NCI-H446 (cell line): ENCODE data around the gene NKX1-1.

Experiments
- DNase-seq, 2 experiments: peaks; one replicate each; lab custom pipeline; 2025; lab: John Stamatoyannopoulos, UW

Gene NKX1-1

DNA sequence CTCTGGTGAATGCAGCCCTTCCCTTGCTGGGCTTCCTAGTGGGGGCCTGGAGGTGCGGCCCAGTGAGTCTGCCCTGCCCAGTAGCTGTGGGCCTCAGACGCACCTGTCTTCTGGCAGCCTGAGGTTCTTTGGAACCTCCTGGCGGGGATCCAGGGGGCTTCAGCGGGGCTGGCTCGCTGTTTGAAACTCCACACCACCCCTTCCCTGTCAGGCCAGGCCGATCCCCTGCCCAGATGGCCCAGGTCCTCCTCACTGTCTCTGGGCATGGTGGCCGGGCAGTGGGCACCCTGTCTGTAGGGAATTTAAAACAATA is 10.7 kb upstream of the NKX1-1 start:
- DNase-seq, result no peak

DNA sequence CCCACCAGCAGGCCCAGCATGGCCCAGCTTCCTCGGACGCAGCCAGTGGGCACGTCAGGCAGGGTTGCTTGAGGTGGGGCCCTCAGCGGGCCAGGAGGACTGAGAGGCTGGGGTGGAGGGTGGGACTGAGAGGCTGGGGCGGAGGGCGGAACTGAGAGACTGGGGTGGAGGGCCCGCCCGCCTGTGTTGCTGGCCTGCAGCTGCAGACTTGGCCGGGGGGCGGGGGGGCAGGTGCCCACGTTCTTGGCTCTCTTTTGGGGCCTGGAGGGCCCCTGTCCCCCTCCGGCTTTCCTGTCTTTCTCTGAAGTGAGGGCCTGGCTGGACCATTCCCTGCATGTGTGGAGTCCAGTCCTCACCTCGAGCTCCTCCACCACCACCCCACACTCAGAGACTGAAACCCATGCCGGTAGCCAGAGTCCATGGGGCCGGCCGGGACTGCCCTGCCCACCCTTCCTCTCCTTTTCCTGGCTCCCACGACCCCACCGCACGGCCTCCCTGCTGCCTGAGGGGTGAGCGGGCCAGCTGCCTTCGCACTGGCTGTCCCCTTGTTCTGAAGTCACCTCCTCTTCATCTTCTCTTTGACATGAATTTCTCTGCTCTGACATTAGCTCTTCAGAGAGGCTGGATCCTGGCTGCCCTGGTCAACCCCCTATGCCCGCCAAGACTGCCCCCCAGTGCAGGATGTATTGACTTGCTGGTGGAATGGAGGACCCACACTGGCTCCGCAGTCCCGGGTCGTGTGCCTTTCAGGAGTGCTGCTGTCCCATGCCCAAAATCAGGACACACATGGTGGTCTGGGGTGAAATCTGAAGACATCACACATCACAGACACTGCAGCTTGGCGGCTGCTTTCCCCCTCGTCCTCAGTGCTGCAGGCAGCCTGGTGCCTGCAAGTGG is 10.1 kb upstream of the NKX1-1 start:
- DNase-seq, result no peak

DNA sequence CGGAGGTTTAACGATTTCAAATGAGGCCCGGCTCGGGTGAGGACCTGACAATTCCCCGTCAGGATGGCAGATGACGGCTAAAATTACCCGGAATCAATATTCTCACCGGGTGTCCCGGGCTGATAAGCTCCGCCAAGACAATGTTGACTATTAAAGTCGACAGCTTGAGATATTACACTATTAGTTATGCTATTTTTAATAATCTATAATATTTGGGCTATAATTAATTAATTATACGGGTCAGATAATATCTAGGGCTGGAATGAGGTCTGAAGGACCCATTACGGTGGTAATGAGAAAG is 9.4 kb upstream of the NKX1-1 start:
- no peak for DNase-seq

DNA sequence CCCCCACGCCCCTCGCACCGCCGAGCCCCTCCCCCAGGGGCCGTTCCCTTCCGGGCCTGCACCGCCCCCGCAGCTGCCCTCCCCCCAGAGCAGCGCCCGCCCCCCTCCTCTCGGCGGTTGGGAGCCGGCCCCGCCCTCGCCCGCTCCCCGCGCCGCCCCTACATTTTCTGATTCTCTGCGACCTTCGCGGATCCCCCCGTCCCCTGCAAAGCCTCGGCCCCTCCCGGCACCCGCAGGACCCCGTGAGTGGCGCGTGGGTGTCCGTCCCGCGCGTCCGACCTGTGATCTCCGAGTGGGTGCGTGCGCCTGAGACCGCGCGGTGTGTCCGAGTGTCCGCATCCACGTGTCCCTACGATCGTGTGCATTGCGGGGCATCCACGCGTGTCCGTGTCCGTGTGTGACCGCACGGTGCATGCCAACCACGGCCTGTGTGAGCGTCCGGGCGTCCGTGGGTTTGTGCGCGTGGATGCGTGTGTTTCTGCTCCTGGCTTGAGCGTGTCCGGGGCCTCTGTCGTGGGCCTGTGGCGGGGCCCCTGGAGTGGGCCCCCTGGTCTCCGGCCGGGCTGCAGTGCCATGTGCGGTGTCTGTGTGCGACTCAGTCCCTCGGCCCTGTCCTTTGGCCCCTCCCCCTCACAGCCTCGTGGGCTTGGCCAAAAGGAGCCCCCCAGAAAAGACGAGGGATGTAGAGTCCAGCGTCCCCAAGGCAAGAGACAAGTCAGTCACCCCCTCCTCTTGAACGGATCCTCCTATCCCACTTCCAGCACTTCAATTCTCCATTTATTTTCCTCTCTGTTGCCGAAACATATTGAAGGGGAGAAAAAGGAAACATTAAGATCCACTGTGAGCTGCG is 8.8 kb upstream of the NKX1-1 start:
- no peak for DNase-seq

DNA sequence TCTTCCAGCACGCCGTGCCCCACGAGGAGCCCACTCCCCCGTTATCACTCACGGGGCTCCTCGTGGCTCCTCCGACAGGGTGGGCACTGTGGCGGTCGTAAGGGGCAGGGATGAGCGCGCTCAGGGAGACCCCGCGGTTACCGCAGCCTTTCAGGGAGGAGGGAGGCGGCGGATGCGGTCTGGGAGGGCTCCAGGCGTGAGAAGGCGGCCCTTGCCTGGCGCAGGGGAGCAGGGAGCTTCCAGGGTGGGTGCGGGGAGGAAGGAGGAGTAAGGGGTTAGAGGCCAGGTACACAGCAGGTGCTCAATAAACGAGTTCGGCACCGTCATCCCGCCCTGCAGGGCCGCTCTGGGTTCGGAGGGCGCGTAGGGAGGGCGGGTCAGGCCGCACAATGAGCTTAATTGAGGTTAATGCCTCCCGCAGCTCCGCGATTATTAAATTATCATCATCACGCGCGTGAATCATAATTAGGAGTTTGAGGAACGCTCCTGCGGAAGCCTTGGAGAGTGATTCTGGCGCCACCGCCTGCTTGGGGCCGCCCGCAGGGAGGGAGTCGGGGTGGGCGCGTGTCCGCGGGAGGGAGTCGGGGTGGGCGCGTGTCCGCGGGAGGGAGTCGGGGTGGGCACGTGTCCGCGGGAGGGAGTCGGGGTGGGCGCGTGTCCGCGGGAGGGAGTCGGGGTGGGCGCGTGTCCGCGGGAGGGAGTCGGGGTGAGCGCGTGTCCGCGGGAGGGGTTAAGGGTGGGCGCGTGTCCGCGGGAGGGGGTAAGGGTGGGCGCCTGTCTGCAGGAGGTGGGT is 7.6 kb upstream of the NKX1-1 start:
- no peak for DNase-seq

DNA sequence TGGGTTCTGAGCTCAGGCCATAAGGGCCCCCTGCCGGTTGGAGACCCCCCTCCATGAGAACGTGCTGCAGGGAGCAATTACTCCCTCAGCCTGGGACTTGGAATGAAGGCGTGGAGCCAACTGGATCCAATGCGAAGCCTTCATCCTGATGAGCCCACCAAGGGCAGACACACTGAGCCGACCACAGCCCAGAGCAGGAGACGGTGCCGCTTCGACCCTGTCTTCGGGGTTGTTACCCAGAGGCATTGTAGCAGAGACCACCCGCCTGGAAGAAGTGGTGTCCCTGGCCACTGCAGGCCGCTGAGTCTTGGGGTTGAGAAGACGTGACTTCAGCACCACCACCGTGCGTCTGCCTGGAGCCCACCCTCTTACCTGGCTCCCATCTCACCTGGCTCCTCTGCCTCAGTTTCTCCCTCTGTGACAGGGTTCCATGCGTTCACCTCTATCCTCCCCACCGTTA is 7.0 kb upstream of the NKX1-1 start:
- DNase-seq, result no peak

DNA sequence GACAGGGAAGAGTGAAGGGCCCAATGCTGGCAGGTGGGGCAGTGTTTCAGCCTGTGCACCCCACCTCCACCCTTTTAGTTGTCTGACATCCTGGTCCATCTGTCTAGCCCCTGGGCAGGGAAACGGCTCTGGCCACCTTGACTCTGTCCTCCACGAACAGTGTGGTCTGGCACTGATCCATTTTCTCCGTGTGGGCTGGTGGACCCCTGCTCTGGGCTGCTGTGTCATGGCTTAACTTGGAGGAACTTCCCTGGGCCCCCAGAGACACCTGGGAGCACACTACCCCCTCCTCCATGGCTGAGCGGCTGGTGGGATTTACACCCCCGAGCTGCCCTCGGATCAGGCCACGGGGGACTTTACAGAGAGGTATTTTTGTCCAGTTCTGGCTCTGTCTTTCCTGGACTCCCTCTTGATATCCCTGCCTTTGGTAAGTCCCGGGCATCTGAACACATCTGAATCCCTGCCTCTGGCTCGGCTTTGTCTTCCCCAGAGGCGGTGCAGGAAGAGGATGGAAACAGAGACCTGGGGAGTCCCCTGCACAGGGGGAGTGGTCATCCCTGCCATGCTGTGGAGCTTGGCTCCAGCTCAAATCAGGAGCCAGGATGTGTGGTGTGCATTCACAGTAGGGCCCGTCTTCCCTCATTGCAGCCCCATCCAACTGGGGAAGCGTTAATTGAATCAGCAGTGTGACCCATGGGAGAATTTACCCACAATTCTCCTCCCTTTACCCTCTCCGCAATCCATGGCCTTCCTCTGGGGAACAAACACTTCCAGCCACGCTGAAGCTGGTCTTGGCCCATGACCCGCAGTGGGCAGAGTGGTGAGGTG is 6.3 kb upstream of the NKX1-1 start:
- DNase-seq, result no peak

DNA sequence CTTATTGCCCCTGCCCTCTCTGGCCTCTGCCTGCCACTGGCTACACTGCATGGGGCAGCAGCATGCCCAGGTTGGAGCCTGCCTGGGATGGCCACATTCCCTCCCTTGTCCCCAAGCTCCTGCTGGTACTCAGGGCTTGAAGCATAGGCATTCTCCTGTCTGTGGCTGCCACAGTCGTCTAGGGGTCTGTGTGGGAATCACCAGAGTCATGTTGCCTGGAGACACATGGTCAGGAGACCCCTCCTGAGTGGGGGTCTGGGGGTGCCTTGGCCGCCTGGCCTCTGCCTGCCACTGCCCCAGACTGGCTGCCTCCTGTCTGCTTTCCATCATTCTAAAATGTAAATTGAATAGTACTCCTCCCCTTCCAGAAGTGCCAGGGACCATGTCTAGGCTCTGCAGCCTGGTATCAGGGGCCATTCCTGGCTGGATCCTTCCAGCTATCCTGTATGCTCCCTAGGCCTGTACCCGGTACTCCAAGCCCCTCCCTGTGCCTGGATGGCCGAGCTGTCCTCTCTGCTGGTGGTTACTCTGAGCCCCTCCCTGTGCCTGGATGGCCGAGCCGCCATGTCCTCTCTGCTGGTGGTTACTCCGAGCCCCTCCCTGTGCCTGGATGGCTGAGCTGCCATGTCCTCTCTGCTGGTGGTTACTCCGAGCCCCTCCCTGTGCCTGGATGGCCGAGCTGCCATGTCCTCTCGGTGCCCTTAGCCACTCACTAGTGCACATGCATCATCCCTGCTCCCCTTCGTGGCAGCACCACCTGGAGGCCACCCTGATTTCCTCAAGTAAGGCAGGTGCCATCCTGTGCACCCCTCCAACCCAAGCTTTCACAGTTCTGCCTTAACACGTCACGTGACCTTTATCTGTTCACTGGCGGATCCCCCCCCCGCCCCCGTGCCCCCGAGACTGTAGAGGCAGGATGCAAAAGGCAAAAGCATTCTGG is 5.5 kb upstream of the NKX1-1 start:
- no peak for DNase-seq

DNA sequence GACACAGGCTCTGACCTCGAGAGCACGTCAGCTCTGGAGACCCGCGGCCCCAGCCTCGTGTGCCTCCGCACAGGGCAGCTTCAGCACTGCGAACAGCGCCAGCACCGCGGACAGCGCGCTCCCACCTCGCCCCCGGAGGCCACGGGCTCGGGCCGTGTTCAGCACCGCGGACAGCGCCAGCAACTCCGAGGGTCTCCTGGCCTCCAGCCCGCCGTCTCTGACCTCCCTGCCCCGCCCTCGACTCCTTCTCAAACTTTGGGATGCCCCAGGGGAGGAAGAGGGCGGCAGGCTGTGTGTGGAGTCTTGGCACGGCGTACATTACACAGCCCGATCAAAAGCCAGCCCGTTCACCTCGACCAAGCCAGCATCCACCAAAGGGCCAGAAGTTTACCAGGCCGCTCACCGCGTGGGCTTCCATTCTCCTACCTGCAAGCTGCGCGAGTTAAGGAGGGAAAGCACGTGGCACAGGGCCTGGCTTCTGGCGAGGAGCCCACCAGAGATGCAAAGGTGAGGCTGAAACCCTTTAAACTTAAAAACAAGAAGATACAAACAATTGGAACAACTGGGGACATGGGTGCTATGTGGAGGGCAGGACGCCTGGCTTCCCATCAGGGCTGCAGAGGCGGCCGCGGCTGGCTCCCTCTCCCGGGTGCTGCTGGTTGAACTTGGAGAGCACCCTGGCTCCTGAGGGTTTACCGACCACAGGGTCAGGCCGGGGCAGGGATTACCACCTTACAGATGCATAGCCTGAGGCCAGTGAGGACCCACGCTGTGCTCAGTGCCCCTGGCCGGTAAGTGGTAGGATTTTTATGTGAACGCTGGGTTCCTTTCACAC is 4.5 kb upstream of the NKX1-1 start:
- DNase-seq, result no peak

DNA sequence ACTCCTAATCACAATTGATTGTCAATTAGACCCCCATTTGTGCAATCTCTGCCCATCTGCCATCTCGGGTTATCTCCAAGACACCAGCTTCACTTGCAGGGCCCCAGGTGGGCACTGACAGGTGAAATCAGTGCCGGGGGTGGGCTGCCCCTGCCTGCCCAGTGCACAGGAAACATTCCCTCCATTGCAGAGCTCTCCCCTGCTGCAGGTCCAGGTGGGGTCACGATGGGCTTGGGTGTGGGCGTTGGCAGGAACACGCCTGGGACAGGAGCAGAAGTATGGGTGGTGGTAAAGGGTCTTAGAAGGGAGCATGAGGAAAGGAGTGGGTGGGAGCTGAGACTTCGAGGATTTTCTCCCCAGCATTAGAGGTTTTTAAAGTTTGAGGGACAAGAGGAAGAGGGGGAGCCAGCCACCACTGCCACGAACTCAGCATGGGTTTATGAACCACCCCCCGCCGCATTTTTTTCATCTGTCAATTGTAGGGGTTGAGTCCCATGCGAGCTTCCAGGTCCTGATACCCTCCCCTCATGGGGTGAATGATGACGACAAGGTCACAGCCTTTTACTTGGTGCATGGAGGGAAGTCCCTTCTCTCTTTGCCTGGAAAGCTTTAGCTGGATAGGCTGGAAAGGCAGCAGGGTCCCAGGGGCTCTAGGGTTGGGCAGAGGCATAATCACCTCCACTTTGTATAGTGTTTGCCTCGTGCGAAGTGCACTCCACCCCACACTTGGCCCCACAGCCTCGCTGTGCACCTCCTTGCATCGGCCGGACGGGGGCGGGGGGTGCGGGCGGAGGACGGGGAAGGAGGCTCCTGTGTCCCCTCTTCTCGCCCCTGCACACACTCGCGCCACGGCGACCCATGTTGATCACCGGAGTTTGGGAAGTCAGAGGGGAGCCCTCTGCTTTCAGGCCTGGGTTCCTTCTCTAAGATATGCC is 3.5 kb upstream of the NKX1-1 start:
- DNase-seq, result no peak

DNA sequence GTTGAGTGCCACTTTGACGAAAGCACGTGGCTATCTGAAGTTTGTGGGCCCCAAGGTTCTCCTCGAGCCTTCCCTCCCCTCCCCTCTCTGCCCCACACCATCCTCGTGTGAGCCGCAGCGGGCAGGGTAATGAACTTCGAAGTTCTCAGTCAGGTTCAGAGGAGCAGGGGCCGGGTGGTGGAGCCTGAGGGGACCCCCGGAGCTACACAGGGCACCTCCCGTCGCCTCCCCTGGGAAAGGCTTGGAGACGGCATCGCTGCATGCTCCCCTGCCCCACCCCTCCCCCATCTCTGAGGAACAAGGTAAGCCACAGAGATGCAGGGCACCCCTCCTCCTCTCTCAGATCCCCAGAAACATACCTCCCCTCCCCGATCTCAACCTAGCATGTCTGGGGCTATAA is 2.8 kb upstream of the NKX1-1 start:
- DNase-seq, result no peak

DNA sequence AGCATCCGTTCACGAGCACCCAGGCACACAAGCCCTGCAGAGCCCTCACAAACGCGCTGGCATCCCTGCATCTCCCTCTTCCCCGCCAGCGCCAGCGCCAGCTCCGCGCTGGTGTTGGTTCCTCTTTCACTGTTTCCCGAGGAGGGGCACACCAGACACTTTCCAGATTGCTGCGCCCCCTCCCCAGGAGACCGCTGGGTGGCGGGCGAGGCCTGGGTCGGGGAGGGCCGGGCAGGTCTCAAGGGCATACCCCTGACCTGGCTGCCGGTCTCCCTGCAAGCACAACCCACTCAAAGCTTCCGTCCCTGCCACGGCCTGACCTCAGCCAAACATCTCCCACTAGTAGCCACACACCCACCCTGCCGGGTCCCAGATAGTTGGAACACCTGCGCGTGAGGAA is 2.2 kb upstream of the NKX1-1 start:
- DNase-seq, result no peak

DNA sequence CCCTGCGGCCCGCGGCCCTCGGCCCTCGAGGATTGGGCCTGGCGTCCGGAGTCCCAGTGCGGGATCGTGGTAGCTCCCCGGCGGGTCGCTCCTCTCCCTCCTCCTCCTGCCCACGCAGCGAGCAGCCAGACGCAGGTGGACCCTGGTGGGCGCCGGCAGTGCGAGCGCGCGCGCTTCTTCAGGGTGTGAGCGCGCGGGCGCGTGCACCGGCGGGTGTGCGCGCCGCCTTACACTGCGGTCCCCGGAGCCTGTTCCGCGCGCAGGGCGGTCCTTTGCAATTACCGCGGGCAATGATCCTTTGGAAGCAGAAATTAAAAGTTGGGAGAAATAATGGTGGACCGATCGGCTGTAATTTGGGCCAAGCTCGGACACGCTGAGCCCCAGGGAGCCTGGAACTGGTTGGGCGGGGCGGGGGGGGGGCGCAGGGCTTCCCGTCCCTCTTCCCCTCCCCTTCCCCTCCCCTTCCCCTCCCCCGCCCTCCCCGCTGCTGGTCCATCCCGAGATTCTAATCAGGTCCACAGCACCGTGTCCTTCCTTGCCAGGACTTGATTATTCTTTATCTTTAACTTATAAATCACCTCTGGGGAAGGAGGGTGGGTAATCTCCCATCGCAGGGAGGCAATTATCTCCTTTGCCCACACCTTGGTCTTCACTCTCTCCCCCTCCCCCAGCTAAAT is 1.6 kb upstream of the NKX1-1 start:
- DNase-seq, result no peak

DNA sequence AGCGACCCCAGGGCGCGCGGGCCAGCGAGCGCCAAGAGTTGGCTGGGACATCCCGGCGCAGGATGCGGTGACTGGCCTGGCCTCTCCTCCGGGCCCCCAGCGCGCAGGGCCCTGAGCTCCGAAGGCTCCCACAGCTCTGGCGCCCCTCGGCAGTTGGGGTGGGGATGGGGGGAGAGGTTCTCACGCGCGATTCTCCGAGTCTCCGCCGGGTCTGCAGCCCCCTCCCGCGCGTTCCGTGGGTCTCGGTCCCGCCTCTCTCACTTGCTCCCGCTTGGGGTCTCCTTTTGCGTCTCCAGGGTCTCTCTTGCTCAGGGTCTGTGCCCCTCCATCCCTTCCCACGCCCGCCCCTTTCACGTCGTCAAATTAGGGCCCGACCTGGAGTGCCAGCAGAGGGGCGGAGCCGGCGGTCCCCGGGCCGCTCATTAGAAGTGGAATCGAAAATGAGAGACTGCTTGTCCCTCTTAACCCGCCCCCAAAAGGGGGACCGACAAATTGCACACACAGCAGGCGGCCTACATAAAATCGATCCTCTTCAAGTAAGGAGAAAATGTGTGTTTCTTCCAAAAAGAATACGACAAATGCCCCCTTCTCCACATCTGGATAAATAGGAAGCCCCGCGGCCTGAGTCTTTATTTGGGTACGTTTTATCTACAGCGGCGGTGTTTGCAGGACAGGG is 877 bp upstream of the NKX1-1 start:
- DNase-seq, result no peak

DNA sequence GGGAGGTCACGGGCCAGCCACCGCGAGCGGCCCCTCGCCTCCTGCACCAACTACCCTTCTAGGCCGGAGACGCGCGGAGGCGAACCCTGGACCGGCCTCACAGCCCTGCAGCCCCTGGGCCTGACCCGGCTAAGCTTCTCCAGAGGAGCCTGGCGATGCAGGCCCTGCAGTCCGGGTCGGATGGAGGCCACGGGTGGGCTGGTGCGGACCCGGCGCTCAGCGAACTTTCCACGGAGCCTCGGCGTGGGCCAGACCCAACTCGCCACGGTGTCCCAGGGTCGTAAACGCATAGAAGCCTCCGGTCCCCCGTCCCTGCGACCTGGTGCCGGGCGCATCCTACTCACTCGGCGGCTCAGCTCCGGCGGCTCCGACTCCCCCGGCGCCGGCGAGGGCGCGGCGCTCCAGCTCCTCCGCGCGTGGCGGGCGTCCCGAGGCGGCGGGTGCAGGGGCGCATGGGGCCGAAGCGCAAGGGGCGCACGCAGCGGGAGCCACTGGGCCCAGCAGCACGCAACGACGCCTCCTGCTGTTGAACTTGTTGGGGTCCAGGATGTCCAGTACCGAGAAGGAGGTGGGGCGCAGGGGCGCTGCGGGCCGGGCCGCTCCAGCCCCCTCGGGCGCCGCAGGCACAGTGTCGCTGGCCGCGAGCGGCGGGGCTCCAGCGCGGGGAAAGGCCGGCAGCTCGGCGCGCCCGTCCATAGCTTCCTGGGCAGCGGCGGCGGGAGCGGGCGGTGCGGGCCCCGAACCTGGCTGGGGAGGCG is 427 bp downstream of the NKX1-1 start:
- DNase-seq, result no peak

DNA sequence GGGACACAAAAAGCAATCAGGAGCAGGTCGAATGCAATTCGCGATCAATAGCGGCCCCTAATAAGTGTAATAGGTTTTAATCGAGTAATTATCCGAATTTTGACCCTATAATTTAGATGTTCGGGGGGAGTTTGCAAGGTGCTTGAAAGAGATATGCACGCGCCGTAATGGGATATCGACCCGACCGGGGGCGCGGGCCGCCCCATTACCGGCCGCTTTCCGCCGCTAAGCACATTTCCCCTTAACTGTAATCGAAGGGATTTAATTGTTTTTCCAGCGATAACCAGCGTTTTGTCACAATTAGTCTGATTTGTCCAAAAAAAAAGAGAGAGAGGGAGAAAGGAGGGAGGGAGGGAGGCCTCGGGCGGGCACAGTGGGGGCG is 997 bp downstream of the NKX1-1 start:
- DNase-seq, result no peak
